22Rv1 (cell line): ENCODE results near the gene PMPCB.

Experiments used
- H3K27ac ChIP-seq: fragments of 450-650 bp; 2 replicates; pipeline ENCODE4 v1.5.1; 2017
- CTCF ChIP-seq: fragments of 450-650 bp; IDR thresholded peaks from 2 replicates; pipeline ENCODE4 v1.5.1; 2017; ENCODE audit warnings: mild to moderate bottlenecking
- ZFX ChIP-seq: fragments of 450-650 bp; IDR thresholded peaks from 2 replicates; pipeline ENCODE4 v1.6.1; 2017; ENCODE audit warnings: antibody characterized with exemption, borderline replicate concordance

PMPCB gene

GRCh38 chr7:103293526-103293925 lies 3.7 kb upstream of the PMPCB start:
- TF ChIP-seq CTCF (no peak), ZFX (no peak)
- no peak overlapping the region for H3K27ac ChIP-seq

GRCh38 chr7:103297837-103298179 lies 573 bp downstream of the PMPCB start:
- TF ChIP-seq ZFX = no peak
- TF ChIP-seq CTCF = no peak
- H3K27ac ChIP-seq = peak overlapping the region; percentile 75

- H3K27ac ChIP-seq = no peak overlapping the region
- TF ChIP-seq CTCF (no peak), ZFX (no peak)
Observed at GRCh38 chr7:103299660-103300059, 2.4 kb downstream of the PMPCB start.

- H3K27ac ChIP-seq = no peak overlapping the region
- TF ChIP-seq CTCF (no peak), ZFX (no peak)
Observed at GRCh38 chr7:103301441-103301840, 4.2 kb downstream of the PMPCB start.

GRCh38 chr7:103307503-103308231 lies 10.4 kb downstream of the PMPCB start:
- TF ChIP-seq CTCF = no peak
- no peak for TF ChIP-seq ZFX
- no peak overlapping the region for H3K27ac ChIP-seq

- no peak overlapping the region for H3K27ac ChIP-seq
- TF ChIP-seq CTCF (no peak), ZFX (no peak)
Observed at GRCh38 chr7:103314852-103315251, 17.6 kb downstream of the PMPCB start.

- no peak for TF ChIP-seq ZFX
- TF ChIP-seq CTCF = no peak
- no peak overlapping the region for H3K27ac ChIP-seq
Observed at GRCh38 chr7:103316380-103316941, 19.2 kb downstream of the PMPCB start.
